Measurements from ENCODE around the gene HOXD1.

DNA sequence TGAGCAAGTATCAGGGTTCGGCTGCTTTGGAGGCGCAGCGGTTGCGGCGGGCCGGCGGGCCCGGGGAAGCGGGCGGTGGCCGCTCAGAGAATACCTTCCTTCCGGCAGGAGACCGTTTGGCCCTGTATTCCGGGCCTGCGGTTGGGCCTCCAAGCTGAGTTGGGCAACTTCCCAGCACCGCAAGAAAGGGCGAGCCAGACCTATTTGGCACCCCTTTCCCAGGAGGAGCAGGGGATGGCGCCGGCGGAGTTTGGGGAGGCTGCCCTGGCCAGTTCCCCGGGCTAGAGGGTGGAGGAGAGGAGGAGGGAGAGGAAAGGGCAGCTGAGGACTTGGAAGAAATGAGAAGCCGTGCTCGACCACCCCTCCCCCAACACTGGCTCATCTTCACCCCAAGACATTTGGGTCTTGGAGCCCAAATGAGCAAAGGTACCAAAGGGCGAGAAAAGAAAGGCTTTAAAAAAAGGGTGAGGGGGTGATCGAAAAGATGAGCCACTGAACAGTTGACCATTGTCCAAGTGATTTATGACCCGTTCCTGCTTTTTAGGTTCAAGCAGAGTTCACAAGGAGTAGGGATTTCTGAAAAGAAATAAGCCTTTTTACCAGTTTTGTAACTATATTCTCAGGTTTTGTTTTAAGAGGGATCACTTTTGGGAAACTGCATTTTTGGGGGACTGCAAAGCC, 23.0 kb upstream of the HOXD1 start:
- TF ChIP-seq, protein P1, sequence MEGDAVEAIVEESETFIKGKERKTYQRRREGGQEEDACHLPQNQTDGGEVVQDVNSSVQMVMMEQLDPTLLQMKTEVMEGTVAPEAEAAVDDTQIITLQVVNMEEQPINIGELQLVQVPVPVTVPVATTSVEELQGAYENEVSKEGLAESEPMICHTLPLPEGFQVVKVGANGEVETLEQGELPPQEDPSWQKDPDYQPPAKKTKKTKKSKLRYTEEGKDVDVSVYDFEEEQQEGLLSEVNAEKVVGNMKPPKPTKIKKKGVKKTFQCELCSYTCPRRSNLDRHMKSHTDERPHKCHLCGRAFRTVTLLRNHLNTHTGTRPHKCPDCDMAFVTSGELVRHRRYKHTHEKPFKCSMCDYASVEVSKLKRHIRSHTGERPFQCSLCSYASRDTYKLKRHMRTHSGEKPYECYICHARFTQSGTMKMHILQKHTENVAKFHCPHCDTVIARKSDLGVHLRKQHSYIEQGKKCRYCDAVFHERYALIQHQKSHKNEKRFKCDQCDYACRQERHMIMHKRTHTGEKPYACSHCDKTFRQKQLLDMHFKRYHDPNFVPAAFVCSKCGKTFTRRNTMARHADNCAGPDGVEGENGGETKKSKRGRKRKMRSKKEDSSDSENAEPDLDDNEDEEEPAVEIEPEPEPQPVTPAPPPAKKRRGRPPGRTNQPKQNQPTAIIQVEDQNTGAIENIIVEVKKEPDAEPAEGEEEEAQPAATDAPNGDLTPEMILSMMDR (IDR thresholded peaks at IDR 0.05; ENCODE audit: low read depth, low read length, poor library complexity, severe bottlenecking) = no peak
- TF ChIP-seq EZH2phosphoT487 (IDR thresholded peaks at IDR 0.05; ENCODE audit: borderline replicate concordance, low read length) = no peak
